GM12878 (cell line): Measurements from ENCODE around the gene PLCB4. TPM values are rescaled to one million over a fixed set of nuclear protein-coding genes. Genes with fewer than 3 reads are reported as not detected.

Source experiments
- ATAC-seq: fragments of 200-7000 bp; cut with Tn5 transposase; 3 replicates; pipeline ENCODE4 v1.9.1; 2020; ENCODE audit warnings: mild to moderate bottlenecking, moderate library complexity
- BruUV-seq: library from RNA; stranded (reverse); fragments of 400-500 nt; replicated peaks from 2 replicates; lab custom pipeline; 2021; lab: Mats Ljungman, UMichigan
- CTCF ChIA-PET: fragments of 300-600 bp; sonication (Branson Sonifier 250); formaldehyde crosslinking; extraction: SDS; loops from one replicate; lab custom pipeline; 2021; ENCODE audit warnings: inconsistent platforms; lab: Yijun Ruan, JAX
- POLR2A ChIA-PET: fragments of 350-600 bp; formaldehyde crosslinking; extraction: SDS; loops from one replicate; lab custom pipeline; 2021; ENCODE audit warnings: inconsistent platforms; lab: Charles Lee
- RAD21 ChIA-PET: fragments of 300-600 bp; sonication (Branson Sonifier 250); formaldehyde crosslinking; loops from one replicate; lab custom pipeline; 2023; ENCODE audit warnings: antibody characterized with exemption; ENCODE audit not compliant: unreplicated experiment; lab: Charles Lee
- SMC1A ChIA-PET: fragments of 300-600 bp; sonication (Branson Sonifier 250); formaldehyde crosslinking; loops from one replicate; lab custom pipeline; 2023; ENCODE audit not compliant: unreplicated experiment, uncharacterized antibody; lab: Charles Lee
- DNase-seq: peaks from one replicate; pipeline ENCODE4 v3.0.0-alpha.2; 2011; ENCODE audit warnings: low read depth, low spot score
- FAIRE-seq: peaks from 3 replicates; lab custom pipeline; 2011; peaks lifted over from hg19 to GRCh38; lab: Jason Lieb, UNC
- H2AFZ ChIP-seq: 2 replicates; pipeline ENCODE4 v1.6.0; 2011; ENCODE audit warnings: low read depth, low read length, control low read depth; ENCODE audit not compliant: control insufficient read depth
- H3K27ac ChIP-seq: 2 replicates; pipeline ENCODE4 v1.5.1; 2011; ENCODE audit warnings: control low read depth; ENCODE audit not compliant: control insufficient read depth, insufficient read depth
- H3K27me3 ChIP-seq, 2 experiments: replicated peaks in 1 of 2; 2 replicates each; pipeline versions ENCODE4 v1.6.0 to v1.6.1; 2011; ENCODE audit warnings: low read length in 1 of 2; ENCODE audit not compliant: control insufficient read depth in 2 of 2, insufficient read depth in 2 of 2
- H3K36me3 ChIP-seq, 2 experiments: 2 replicates each; pipeline ENCODE4 v1.5.1; 2011; ENCODE audit warnings: low read length in 1 of 2; ENCODE audit not compliant: control insufficient read depth in 2 of 2, insufficient read depth in 2 of 2
- H3K4me1 ChIP-seq: 2 replicates; pipeline ENCODE4 v1.6.1; 2011; ENCODE audit warnings: mild to moderate bottlenecking, low read length, moderate library complexity, mixed read lengths; ENCODE audit not compliant: control insufficient read depth, insufficient read depth
- H3K4me2 ChIP-seq: 2 replicates; pipeline ENCODE4 v1.6.0; 2011; ENCODE audit warnings: control low read depth; ENCODE audit not compliant: control insufficient read depth, insufficient read depth
- H3K4me3 ChIP-seq: fragments of 200-600 bp; sonication (generic); 2 replicates; pipeline ENCODE4 v1.5.1; 2016
- H3K79me2 ChIP-seq: 2 replicates; pipeline ENCODE4 v1.6.0; 2011; ENCODE audit warnings: low read length; ENCODE audit not compliant: control insufficient read depth, insufficient read depth
- H3K9ac ChIP-seq: 2 replicates; pipeline ENCODE4 v1.8.0; 2011; ENCODE audit warnings: low read length, control low read depth, mixed read lengths; ENCODE audit not compliant: control insufficient read depth, insufficient read depth
- H3K9me3 ChIP-seq: replicated peaks from 3 replicates; pipeline ENCODE4 v1.5.1; 2011; ENCODE audit warnings: mild to moderate bottlenecking, low read length; ENCODE audit not compliant: control insufficient read depth, insufficient read depth
- H4K20me1 ChIP-seq: 2 replicates; pipeline ENCODE4 v1.6.0; 2011; ENCODE audit not compliant: control insufficient read depth, insufficient read depth
- CBX5 ChIP-seq: sonication (generic); IDR thresholded peaks from 2 replicates; pipeline ENCODE4 v1.6.1; 2016; ENCODE audit warnings: low read depth, moderate library complexity, mild to moderate bottlenecking, inconsistent platforms
- HDAC6 ChIP-seq: fragments of 200-600 bp; sonication (generic); IDR thresholded peaks from one replicate; pipeline ENCODE4 v1.8.0; 2017; ENCODE audit warnings: antibody characterized with exemption; ENCODE audit not compliant: unreplicated experiment
- IKZF1 ChIP-seq: fragments of 450-650 bp; conservative IDR thresholded peaks from 2 replicates; pipeline ENCODE4 v1.6.1; 2017; ENCODE audit warnings: antibody characterized with exemption, mild to moderate bottlenecking
- MTA2 ChIP-seq: fragments of 450-650 bp; IDR thresholded peaks from 2 replicates; pipeline ENCODE4 v1.6.1; 2016; ENCODE audit warnings: low read depth, mild to moderate bottlenecking, moderate library complexity
- NBN ChIP-seq: fragments of 450-650 bp; IDR thresholded peaks from 2 replicates; pipeline ENCODE4 v1.6.1; 2016
- NR2F1 ChIP-seq: fragments of 450-650 bp; conservative IDR thresholded peaks from 2 replicates; pipeline ENCODE4 v1.6.1; 2017; ENCODE audit warnings: mild to moderate bottlenecking
- RELA ChIP-seq: fragments of 450-650 bp; IDR thresholded peaks from 2 replicates; pipeline ENCODE4 v1.8.0; 2014; ENCODE audit warnings: borderline replicate concordance; ENCODE audit not compliant: partially characterized antibody
- SMAD5 ChIP-seq: IDR thresholded peaks from 2 replicates; pipeline ENCODE4 v1.6.1; 2016; ENCODE audit warnings: antibody characterized with exemption, low read depth
- ZNF622 ChIP-seq: fragments of 450-650 bp; IDR thresholded peaks from 2 replicates; pipeline ENCODE4 v1.6.1; 2017; ENCODE audit warnings: mild to moderate bottlenecking, inconsistent platforms
- ZSCAN29 ChIP-seq: fragments of 450-650 bp; IDR thresholded peaks from 2 replicates; pipeline ENCODE4 v1.6.1; 2017; ENCODE audit warnings: mild to moderate bottlenecking, moderate library complexity
- WGBS: methylation state at CpG from one replicate; pipeline ENCODE4 v1.1.6; 2016; ENCODE audit warnings: low lambda C conversion rate; ENCODE audit not compliant: insufficient replicate concordance, insufficient coverage; ENCODE audit errors: missing lambda C conversion rate; 5-methylcytosine and 5-hydroxymethylcytosine counted together
- in situ Hi-C: fragments of 300-500 bp; cut with MboI; formaldehyde crosslinking; loops from 9 replicates; pipeline ENCODE4 v1.14.3; 2018; ENCODE audit warnings: mixed read lengths
- intact Hi-C: fragments of 100-400 bp; cut with micrococcal nuclease; formaldehyde crosslinking; loops from one replicate; pipeline ENCODE4 v1.14.2; 2022; ENCODE audit not compliant: unreplicated experiment
- polyA plus RNA-seq, 11 experiments: library from polyadenylated mRNA; depleted of rRNA in 4 of 11; unstranded in 6 of 11; stranded (reverse) in 5 of 11; fragments of >200 nt; fragmentation: Nextera tagmentation in 4 of 11; fragmentation: Illumina TruSeq in 1 of 11; extraction: Ambion mirVana in 4 of 11; extraction: Trizol in 1 of 11; gene quantifications; 1 replicate in 1 of 11; 2 replicates in 10 of 11; pipeline versions ENCODE4 v1.2.1 to v1.2.3, GENCODE V29; 2011 to 2016; ENCODE audit warnings: inconsistent platforms in 2 of 11, missing spikeins in 2 of 11, low read depth in 1 of 11
- total RNA-seq, 4 experiments: library from RNA; depleted of rRNA in 3 of 4; stranded (reverse); fragments of >200 nt in 3 of 4; fragmentation: Illumina TruSeq in 1 of 4; extraction: Trizol in 1 of 4; gene quantifications; 2 replicates each; pipeline versions ENCODE4 v1.2.1 to v1.2.3, GENCODE V29; 2013 to 2021
- TF ChIP-seq, protein P1 (sequence below): IDR thresholded peaks from 2 replicates; pipeline ENCODE4 v1.6.1; 2012; ENCODE audit warnings: low read depth, low read length, improper control_type of control experiment
- TF ChIP-seq, protein P2 (sequence below): IDR thresholded peaks from 2 replicates; pipeline ENCODE4 v1.6.1; 2011; ENCODE audit warnings: borderline replicate concordance, low read depth, mild to moderate bottlenecking, moderate library complexity, low read length; ENCODE audit not compliant: insufficient read depth, poor library complexity, severe bottlenecking
- TF ChIP-seq, protein P3 (sequence below): fragments of 450-650 bp; IDR thresholded peaks from 2 replicates; pipeline ENCODE4 v1.6.1; 2017; ENCODE audit warnings: antibody characterized with exemption, mild to moderate bottlenecking, moderate library complexity

The PLCB4 gene
- total and polyA plus RNA-seq, 10 of the 15 experiments (the other 5 are each of a cell fraction or from before 2014, with no cell fraction given), result not detected

DNA sequence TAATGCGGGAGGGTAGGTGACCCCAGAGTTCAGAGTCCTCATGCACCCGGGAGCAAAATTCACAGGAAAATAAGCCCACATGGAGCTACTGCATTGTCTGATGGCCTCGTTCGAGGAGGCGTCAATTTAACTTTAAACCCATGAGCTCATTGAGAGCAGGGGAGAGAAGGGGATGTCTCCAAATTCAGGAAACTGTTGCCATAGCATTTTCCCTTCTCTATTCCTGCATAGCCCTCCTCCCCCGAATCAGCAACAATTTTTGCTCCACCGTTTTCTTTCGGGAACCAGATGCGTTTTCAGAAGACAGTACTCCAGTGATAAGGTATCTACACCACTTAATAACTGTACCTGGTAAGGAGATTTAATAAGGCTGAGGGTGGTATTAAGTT, 445.2 kb downstream of the PLCB4 start:
- FAIRE-seq (no peak), DNase-seq (no peak), ATAC-seq (no peak)
- no peak overlapping the region for H3K9ac ChIP-seq
- H3K27me3 ChIP-seq, result peaks cover 2 to 15% of the 10 kb centered on the region in 2 experiments; a peak in 3 of 4 replicates
- BruUV-seq, result no TSS peak
- POLR2A ChIA-PET, result no interaction called here
- intact Hi-C loops (no loop called here), in situ Hi-C loops (no loop called here)
- no peak overlapping the region for H2AFZ ChIP-seq
- RAD21 ChIA-PET, result no interaction called here
- H4K20me1 ChIP-seq, result no peaks in the 10 kb centered on the region
- no peak for TF ChIP-seq NR2F1
- TF ChIP-seq CBX5, result no peak
- TF ChIP-seq, protein P1, sequence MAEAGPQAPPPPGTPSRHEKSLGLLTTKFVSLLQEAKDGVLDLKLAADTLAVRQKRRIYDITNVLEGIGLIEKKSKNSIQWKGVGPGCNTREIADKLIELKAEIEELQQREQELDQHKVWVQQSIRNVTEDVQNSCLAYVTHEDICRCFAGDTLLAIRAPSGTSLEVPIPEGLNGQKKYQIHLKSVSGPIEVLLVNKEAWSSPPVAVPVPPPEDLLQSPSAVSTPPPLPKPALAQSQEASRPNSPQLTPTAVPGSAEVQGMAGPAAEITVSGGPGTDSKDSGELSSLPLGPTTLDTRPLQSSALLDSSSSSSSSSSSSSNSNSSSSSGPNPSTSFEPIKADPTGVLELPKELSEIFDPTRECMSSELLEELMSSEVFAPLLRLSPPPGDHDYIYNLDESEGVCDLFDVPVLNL, result no peak
- TF ChIP-seq NBN, result no peak
- no peak for TF ChIP-seq MTA2
- TF ChIP-seq, protein P2, sequence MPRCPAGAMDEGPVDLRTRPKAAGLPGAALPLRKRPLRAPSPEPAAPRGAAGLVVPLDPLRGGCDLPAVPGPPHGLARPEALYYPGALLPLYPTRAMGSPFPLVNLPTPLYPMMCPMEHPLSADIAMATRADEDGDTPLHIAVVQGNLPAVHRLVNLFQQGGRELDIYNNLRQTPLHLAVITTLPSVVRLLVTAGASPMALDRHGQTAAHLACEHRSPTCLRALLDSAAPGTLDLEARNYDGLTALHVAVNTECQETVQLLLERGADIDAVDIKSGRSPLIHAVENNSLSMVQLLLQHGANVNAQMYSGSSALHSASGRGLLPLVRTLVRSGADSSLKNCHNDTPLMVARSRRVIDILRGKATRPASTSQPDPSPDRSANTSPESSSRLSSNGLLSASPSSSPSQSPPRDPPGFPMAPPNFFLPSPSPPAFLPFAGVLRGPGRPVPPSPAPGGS, result no peak
- no peak for TF ChIP-seq SMAD5
- TF ChIP-seq IKZF1, result no peak
- TF ChIP-seq ZNF622, result no peak
- no peak for TF ChIP-seq HDAC6
- TF ChIP-seq ZSCAN29, result no peak
- TF ChIP-seq, protein P3, sequence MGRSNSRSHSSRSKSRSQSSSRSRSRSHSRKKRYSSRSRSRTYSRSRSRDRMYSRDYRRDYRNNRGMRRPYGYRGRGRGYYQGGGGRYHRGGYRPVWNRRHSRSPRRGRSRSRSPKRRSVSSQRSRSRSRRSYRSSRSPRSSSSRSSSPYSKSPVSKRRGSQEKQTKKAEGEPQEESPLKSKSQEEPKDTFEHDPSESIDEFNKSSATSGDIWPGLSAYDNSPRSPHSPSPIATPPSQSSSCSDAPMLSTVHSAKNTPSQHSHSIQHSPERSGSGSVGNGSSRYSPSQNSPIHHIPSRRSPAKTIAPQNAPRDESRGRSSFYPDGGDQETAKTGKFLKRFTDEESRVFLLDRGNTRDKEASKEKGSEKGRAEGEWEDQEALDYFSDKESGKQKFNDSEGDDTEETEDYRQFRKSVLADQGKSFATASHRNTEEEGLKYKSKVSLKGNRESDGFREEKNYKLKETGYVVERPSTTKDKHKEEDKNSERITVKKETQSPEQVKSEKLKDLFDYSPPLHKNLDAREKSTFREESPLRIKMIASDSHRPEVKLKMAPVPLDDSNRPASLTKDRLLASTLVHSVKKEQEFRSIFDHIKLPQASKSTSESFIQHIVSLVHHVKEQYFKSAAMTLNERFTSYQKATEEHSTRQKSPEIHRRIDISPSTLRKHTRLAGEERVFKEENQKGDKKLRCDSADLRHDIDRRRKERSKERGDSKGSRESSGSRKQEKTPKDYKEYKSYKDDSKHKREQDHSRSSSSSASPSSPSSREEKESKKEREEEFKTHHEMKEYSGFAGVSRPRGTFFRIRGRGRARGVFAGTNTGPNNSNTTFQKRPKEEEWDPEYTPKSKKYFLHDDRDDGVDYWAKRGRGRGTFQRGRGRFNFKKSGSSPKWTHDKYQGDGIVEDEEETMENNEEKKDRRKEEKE, result no peak
- no peak for TF ChIP-seq RELA
- 37% methylated on average over 9 of the region's 9 CpGs for WGBS
- H3K4me2 ChIP-seq, result no peak overlapping the region
- CTCF ChIA-PET, result no interaction called here
- H3K79me2 ChIP-seq, result peaks cover 14% of the 10 kb centered on the region
- no peak overlapping the region for H3K27ac ChIP-seq
- peaks cover 25% of the 10 kb centered on the region for H3K4me1 ChIP-seq
- peak overlapping the region; percentile 26 for H3K4me3 ChIP-seq
- no peaks in the 10 kb centered on the region; a peak in 1 of 4 replicates for H3K36me3 ChIP-seq
- SMC1A ChIA-PET, result no interaction called here
- no peaks in the 10 kb centered on the region; the same call in 2 of the 3 replicates for H3K9me3 ChIP-seq
